ENCODE results near the gene WNT7B.

The WNT7B gene

DNA sequence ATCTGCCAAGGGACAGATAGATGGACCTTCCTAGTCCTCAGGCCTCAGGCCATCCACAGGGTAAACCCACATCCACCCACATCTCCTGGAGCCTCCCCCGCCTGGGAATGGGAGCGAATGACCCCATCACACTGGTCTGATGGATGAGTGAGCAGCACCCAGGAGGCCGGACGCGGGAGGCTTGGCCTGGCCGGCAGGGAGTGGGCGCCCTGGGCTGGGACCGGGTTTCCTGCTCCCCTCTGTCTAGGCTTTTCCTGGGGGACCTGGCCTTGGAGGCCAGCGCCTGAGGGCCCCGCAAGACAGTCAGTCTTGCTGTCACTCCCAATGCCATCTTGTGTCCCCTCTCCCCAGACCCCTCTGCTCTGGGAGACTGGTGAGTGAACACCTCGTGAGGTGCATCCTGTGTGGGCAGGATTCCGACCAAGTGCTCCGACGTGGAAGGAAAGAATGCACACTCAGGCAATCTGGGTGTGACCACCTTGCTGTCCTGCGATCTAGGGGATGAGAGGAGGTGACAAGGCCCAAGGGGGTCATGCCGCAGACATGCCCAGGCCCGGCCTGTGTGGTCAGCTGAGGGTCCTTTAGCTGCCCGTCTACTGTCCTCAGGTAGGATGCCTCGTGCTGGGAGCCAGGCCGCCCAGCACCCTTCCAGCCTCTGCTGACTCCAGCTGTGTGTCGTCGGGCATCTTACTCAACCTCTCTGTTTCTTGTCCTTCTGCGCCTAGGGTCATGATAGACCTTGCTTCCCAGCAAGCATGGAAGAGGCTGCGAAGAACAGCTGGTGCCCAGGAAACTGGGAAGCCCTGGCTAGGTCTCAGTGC is 26.5 kb upstream of the WNT7B start:
- no peak for TF ChIP-seq ZNF274 (IDR thresholded peaks at IDR 0.05; ENCODE audit: low read depth, low read length)
- no peak overlapping the region for H3K4me3 ChIP-seq (ENCODE audit: low read length)

DNA sequence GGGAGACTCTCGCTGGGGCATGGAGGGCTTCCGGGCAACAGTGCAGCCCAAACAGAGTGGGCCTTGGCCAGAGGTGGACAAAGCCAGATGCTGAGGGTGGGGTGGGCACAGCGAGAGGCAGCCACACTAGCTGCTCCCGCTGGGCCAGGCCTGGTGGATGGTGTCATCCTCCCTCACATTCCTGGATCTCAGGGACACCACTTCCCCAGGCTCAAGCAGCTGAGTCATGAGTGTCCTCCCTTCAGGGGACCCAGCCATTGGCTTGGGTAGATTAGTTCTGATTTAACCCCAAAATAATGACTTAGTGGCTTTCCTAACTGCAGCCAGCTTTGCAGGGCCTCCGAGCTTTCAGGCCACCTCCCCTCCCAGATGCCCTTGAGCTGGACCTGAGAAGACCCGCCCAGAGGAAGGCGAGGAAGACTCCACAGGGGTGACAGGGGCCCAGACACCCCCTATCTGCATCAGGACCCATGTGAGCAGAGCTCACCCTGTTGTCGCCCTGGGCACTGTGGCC is 25.9 kb upstream of the WNT7B start:
- no peak for TF ChIP-seq ZNF274 (IDR thresholded peaks at IDR 0.05; ENCODE audit: low read depth, low read length)
- H3K4me3 ChIP-seq (ENCODE audit: low read length), result no peak overlapping the region

DNA sequence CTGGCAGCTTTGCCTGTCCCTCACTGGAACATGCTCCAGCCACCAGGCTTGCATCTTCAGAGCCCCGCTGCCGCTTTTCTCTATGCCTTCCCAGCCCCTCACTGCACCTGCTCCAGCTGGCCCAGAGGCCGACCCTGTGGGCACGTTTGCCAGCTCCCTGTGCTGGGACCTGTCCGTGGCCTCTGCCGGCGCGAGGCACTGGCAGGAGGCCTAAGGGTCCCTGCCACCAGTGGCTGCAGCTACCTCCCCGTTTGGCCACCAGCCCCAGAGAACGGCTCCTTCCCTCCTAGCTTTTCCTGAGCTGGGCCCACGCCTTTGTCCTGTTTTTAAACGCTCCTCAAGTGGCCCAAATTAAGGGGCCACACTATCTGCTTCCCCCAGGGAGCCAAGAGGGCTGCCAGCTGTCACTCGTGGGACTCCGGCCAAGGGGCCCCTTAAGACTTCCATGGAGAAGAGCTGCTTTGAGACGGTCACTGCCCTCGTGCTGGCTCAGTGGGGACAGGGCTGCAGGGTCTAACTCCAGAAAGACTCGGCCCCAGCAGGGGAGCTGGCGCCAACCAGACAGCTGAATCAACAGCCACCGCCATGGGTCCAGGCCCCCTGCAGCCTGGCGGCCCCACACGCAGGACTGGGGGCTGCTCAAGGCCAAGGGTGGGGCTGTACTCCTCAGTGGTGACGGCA is 24.6 kb upstream of the WNT7B start:
- H3K4me3 ChIP-seq (ENCODE audit: low read length), result no peak overlapping the region
- no peak for TF ChIP-seq ZNF274 (IDR thresholded peaks at IDR 0.05; ENCODE audit: low read depth, low read length)

DNA sequence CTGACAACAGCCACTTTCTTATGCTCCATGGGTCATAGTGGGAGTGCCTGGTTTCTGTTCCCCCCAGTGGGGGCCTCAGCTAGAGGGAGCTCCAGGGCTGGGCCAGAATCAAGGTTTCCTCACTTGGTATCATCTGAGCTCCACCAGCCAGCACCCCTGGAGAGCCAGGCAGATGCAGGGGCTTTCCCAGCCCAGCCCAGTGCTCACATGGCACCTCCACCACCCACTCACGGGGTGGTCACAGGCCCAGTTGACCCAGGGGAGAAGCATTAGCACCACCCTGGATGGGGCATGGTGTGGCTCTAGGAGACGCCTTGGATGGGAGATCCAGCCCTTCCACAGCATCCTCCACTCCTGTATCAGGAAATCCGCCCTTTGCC is 24.1 kb upstream of the WNT7B start:
- H3K4me3 ChIP-seq (ENCODE audit: low read length), result no peak overlapping the region
- no peak for TF ChIP-seq ZNF274 (IDR thresholded peaks at IDR 0.05; ENCODE audit: low read depth, low read length)

DNA sequence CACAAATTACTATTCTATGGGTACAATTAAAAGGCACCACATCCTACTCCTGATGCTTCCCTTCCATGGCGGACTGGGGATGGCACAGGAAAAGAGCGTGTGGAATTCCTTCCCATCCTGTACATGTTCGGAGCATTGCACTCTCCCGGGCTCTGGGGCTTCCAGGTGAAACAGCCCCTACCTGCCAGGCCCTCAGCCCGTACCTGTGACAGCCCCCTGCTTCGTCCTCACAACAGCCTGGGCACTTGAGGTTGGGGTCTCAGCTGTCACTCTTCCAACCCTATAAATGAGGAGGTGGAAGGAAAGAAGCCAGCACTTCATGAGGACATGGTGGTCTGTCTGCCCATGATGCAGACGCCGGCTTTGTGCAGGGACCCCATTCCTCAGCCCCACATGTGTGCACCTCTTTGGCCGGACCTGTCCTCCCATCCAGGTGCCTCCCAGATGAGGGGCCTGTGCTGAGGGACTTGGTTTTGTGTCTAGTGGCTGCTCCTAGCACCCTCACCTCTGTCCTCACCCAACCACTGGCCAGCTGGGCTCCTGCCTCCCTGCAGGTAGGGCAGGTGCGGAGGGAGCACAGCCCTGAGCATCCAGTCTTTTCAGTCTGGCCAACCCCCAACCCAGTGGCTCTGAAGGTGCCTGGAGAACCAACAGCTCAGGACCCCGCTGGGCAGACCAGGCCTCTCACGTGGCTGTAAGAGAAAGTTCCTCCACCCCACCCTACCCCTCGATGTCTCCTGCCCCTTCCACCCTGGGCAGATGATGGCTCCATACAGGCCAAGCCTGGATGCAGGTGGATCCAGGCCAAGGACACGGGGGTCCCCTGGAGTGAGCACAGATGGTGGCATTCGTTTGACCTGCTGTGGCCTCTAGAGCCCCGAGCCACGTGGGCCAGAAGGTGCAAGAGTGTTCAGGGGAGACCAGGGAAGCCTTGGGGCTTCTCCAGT is 23.4 kb upstream of the WNT7B start:
- no peak for TF ChIP-seq ZNF274 (IDR thresholded peaks at IDR 0.05; ENCODE audit: low read depth, low read length)
- no peak overlapping the region for H3K4me3 ChIP-seq (ENCODE audit: low read length)

DNA sequence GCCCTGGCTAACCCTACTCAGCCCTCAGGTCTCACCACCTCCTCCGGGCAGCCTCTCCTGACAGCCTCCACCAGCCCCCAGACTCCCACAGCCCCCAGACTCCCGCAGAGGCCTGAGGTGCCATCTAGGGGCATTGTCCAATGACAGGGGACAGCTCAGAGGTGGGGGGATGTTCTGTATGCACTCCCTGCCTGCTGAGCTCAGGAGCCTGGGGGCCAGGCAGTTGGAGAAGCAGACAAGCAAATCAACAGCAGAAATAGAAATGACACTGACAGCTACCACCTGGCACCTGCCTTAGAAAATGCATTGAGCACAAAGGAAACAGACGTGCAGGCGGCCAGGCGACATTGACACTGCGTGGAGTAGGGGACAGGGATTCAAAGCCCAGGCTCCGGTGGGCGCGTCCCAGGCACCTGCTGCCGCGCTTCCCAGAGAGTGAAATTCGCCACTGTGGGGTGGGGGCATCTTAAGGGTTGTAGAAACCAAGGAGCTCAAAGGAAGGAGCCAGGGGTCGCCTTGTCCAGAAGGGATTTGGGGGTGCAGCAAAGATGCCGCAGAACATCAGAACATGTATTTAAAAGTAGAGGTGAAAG is 22.5 kb upstream of the WNT7B start:
- TF ChIP-seq ZNF274 (IDR thresholded peaks at IDR 0.05; ENCODE audit: low read depth, low read length), result no peak

DNA sequence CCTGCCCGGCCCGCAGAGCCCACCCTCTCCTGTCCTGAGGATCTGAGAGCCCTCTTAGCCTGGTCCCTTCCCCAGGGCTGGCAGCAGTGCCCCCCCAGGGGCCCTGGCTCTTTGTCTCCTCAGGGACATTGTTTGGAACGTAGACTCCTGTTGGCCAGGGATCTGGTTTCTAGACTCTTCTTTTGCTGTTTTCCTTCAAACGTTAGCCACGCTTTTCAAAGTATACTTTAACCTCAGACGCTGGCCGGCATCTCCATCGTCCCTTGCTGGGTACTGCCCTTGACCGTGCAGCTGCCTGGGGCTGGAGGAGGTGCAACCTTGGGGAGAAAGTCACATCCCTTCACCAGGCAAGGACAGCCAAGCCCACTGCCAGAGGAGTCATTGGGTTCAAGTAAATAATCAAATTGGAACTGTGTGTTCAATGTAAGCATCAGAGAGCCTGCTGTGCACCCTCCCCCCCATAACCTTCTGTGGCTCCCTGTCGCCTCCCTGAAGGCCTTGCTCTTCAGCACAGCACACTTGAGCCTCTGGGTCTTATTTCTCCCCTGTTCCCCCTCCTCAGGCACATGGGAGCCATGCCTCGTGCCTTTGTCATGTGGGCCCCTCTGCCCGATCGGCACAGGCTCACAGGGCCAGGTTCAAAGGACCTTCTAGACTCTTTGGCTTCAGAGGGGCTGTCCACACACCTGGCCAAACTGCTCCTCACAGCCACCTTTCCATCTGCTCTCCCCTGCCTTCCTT is 21.8 kb upstream of the WNT7B start:
- TF ChIP-seq ZNF274 (IDR thresholded peaks at IDR 0.05; ENCODE audit: low read depth, low read length), result no peak
- H3K4me3 ChIP-seq (ENCODE audit: low read length), result no peak overlapping the region

More for the DNA sequence above, 22.5 kb upstream of the WNT7B start:
- H3K4me3 ChIP-seq (ENCODE audit: low read length), result no peak overlapping the region

DNA sequence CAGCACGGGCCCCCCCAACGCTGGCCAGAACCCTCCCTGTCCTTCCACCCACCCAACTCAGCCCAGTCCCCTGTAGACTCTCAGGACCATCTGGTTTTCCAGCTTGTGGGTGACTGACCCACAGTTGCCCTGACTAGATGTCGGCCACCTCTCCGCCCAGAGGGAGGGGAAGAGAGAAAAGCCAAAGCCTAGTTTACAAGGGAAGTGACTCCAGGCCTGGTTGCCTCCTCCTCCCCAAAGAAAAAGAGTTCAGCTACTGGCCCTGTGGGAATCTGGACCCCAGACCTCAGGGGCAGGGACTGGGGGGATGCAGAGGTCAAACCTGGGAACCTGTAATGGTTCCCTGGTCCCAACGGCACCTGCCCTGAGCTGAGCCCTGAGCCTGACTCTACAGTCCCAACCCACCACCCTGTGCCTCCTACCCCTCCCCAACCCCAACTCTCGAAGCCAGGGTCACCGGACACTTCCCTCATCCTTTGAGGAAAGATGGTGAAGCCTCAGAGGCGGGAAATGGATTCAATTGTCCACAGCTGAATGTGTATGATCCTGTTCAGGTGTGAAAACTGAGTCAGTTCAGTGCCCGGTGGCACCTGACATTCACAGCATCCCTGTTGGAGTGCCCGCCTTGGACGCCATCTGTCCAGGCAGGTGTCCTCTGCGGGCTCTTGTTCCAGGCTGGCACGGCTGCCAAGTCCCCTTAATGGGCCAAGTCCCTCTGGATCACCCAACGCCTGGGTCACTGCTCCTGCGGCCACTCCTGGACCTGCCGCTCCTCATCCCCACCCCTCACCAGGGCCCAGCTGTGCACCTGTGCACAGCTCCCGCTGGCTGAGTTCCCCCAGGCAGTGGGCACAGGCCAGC is 21.0 kb upstream of the WNT7B start:
- no peak for TF ChIP-seq ZNF274 (IDR thresholded peaks at IDR 0.05; ENCODE audit: low read depth, low read length)
- H3K4me3 ChIP-seq (ENCODE audit: low read length), result no peak overlapping the region

DNA sequence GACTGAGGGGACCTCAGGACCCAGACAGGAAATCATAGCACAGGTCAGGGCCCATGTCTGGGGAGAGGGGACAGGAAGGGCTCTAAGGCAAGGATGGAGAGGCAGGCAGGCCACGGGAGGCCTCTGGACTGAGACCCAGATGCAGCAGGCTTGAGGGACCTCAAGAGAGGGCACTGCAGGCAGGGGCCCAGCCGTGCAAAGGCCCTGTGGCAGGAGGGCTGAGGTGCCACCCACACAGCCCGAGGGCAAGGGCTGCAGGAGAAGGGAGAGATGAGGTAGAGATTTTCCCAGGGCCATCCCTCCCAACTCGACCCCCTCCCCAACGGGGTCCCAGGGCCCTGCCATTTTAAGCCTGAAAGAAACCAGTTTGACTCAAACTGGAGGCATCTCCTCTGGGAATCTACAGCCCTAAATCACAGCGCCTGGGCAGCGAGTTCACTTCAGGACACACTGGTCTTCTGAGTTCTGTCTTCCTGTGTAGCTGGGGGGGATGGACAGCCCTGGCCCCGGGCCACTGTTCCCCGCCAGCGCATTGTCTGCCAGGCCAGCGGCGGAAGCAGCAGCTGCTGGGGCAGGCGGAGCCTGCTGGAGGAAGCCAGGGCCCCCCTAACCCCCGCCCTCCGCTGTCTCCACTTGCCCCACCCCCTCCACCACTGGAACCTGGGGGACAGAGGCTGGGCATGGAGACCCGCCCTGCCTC is 20.3 kb upstream of the WNT7B start:
- H3K4me3 ChIP-seq (ENCODE audit: low read length), result no peak overlapping the region
- TF ChIP-seq ZNF274 (IDR thresholded peaks at IDR 0.05; ENCODE audit: low read depth, low read length), result no peak

DNA sequence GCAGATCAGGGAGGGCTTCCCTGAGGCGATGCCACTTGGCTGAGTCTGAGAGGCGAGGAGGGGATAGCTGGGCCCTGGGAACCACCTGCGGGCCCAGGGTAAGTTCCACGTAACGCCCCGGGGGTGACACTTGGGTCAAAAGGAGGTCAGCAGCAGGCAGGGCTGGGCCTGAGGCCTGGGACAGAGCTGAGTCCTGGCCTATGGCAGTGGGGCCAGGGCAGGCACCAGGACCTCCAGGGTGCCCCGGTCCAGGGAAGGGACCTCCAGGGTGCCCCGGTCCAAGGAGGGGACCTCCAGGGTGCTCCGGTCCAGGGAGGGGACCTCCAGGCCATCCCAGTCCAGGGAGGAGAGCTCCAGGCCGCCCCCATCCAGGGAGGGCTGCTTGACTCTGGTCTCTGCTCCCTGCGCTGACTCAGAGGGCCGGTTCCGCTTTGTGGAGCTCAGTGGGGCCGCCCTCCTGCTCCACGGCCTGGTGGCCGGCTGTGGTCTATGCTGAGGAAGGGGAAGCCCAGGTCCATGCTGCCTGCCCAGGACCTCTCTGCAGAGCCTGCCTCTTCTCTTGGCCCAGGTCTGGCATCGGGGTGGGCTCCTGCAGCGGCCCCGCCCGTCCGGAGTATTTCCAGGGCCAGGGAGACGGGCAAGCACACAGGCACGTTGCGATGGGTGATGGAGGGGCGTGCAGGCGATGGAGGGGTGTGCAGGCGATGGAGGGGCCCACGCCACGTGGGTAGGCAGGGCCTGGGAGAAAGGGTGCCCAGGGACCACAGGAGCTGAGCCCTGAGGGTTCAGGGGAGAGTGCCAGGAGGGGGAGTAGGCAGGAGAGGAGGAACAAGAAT is 19.5 kb upstream of the WNT7B start:
- H3K4me3 ChIP-seq (ENCODE audit: low read length), result no peak overlapping the region
- no peak for TF ChIP-seq ZNF274 (IDR thresholded peaks at IDR 0.05; ENCODE audit: low read depth, low read length)

Data from GM08714 (cell line).